NCI-H69 (cell line): ENCODE measurements around the gene CCDC195.
"Not testable (repeated sequence)": the region's sequence is repeated elsewhere in the genome, so short reads cannot be mapped to it uniquely, and the experiment has no call there.

Source experiments
- DNase-seq: peaks from one replicate; lab custom pipeline; 2025; lab: John Stamatoyannopoulos, UW

CCDC195 gene

DNA sequence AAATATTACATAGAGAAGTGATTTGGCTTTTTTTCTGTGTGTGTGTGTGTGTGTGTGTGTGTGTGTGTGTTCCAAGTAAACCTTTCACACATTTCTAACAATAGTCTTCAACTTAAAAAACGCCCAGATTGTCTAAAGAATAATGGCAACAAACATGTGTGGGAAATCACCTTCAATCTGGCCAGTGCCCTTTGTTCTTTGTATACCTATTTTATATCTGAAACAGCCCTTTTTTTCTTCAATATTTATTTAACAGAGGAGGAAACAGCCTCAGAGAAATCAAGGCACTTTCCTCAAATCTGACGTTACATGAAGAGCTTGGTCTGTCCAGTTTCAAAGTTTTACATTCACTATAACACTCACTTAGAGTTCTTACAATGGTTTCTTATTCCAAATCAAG lies 25.3 kb downstream of the CCDC195 start:
- no peak for DNase-seq

DNA sequence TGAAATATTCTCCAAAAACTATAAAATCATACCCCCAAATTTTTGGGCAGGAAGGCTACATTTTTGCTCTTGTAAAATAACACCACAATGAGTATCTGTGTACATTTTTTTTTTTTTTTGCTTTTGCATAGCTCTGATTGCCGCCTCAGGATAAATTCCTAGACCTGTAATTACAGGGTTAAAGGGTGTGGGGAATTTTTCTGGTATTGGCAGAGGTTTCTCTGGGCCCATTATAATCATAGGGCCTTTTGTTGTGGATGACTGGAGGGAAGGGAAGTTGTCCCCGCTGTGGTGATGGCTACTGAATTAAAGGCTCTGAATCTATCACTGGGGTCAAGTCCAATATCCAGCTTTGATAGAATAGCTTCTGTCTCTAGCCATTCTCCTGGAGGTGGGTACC lies 26.6 kb downstream of the CCDC195 start:
- peak; percentile 92 for DNase-seq

DNA sequence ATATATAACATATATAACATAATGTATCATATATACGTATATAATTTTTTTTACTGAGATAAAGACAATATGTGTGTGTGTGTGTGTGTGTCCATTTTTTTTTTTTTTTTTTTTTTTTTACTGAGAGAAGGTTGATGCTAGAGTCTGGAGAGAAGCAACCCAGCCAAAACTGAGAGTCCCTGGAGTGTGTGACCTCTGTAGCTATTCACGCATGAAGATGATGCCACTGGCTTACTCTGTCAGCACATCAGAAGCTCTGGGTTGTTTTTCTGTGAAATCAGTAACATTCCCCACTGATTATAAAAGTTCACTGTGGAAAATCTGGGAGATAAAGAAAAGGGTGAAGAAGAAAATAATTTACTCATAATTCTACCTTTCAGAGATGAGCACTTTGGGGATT lies 27.2 kb downstream of the CCDC195 start:
- DNase-seq: peak; percentile 4

DNA sequence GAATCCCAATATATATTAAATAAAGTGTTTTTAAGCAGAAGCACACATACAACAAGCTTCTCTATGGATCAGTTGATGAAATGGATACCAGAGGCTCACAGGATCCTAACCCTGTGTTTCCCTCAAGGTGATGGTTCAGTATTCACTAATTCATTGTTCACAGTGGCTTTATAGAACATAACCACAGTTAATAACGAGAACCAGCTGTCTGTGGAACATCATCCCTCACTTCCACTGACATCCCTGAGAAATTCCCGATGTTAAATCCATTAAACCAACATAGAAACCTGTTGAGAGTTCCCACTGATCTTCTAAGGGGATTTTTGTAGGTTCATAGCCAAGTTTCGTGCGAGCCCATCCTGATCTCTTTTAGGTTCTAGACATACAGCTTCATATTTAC lies 29.0 kb downstream of the CCDC195 start:
- DNase-seq: no peak

DNA sequence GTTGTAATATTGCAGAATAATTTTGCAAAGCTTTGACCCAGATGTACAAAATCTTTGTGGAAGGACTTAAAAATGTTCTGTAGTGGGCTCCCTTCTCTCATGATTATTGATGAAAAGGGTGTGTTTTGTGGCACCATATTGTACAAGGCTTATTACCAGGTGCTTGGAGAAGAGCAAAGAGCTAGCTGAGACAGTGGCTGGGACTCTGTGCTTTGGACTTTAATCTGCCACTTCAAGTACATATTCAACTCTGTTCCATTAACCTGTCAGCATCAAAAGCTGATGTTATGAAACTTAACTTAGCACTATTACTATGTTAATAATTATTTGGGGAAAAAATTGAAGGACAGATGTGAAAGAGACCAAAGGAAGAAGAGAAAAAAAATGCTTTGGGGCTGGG lies 31.0 kb downstream of the CCDC195 start:
- DNase-seq: no peak

DNA sequence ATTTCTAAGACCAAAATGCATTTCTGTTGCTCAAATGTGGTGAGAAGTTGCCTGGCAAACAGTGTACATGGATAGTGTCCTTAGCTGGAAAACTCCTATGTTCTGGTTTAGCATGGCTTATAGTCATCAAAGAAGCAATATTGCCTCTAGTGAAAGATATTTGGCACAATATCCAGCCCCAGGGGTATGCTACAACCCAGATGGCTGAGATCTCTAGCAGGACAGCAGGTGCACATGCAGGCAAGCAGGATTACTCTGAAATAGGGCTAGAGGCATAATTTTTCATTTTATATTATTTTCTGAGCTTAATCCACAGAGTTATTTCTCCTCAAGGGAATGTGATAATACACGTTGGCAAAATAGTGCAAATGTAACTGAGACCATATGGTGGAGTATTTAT lies 34.0 kb downstream of the CCDC195 start:
- DNase-seq: peak; percentile 53

DNA sequence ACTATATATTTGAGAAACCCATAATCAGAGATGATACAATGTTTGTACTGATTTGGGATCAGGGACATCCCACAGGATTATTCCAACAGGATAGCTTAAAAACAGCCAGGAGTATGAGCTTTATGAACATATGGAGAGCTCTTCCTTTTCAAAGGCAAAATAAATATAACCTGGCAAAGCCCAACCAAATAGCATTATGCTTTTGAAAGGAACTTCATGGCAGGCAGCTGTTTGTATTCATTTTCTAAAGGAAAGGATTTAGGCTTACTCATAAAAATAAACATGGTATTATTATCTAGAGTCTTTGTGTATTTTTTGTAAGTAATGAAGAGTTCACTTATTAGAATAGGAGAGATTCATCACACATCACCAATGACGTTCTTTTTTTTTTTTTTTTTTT lies 44.4 kb downstream of the CCDC195 start:
- DNase-seq: peak; percentile 66

DNA sequence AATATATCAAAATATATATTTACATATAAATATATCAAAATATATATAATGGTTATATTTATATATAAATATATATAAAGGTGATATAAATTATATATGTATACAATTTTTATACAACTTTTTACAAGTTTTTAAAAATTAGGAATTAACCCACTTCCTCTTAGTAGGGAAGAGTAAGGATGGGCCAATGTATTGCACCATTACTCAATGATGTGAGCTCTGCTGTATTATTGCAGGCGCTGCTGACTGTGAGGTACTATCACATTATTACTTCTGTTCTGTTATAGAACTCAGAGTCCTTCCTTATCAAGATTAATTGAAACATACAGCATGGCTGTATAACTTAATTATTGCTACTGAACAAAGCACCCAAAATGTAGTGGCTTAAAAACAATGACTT lies 46.0 kb downstream of the CCDC195 start:
- no peak for DNase-seq

DNA sequence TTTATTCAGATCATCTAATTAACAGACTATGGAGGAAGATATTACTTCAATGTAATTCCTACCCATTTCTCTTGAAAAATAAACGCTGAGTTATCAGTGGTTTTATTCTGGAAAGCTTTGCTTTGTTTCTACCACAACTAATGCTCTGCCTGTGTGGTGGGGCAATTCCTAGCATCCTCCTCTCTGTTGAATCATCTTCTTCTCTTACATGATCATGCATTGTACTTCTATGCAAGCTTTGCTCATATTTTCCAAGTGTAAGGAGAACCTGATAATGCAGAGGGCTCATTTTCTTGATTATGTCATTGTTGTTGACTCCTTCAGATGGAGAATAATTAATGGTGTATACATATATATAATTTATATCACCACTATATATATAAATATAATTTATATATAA lies 46.7 kb downstream of the CCDC195 start:
- DNase-seq: peak; percentile 5

DNA sequence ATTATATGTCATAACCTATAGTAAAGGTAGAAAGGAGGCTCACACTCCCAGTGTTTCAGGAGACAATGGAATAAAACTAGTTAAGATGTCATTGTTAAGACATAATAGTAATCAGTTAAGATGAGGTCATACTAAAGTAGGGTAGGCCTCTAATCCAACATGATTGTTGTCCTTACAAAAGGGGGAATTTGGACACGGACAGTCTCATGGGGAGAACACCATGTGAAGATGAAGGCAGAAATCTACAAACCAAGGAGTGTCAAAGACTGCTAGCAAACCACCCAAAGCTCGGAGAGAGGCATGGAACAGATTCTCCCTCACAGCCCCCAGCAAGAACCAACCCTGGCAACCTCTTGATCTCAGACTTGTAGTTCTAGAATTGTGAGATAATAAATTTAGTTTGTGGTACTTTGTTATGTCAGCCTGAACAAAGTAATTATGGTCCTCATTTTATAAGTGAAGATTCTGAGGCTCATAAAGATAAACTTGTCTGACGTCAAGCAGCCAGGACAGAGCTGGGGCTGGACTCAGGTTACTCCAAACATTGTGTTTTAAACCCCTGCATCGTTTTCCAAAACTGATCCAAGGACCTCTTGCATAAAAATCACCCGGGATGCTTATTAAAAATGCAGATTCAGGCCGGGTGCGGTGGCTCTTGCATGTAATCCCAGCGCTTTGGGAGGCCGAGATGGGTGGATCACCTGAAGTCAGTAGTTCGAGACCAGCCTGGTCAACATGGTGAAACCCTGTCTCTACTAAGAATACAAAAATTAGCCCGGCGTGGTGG lies 47.8 kb downstream of the CCDC195 start:
- peak; percentile 37 for DNase-seq

DNA sequence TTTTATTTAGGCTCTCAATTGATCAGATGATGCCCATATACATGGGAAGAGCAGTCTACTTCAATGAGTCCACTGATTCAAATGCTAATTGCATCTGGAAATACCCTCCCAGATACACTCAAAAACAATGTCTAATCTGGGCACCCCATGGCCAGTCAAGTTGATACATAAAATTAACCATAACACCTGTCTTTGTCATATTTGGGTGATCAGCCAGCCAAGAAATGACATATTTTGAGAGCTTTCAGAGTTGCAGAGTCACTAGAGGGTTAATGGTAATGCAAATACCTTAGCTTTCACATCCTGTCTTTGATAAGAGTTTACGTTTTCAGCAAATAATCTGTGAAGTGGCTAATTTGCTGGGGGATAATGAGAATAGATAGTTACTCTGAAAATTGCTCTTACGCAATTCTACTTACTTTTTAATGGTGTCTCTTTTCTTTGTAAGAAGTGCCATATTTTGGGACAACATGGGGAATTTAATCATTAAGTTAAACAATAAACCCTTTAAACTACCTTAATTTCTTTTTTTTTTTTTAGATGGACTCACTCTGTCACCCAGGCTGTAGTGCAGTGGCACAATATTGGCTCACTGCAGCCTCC lies 49.1 kb downstream of the CCDC195 start:
- DNase-seq: no peak

DNA sequence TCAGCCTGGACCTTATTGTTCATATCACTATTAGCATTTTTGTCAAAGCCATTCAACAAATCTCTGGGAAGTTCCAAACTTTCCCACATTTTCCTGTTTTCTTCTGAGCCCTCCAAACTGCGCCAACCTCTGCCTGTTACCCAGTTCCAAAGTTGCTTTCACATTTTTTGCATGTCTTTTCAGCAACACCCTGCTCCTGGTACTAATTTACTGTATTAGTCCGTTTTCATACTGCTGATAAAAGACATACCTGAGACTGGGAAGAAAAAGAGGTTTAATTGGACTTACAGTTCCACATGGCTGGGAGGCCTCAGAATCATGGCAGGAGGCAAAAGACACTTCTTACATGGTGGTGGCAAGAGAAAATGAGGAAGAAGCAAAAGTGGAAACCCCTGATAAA lies 52.8 kb downstream of the CCDC195 start:
- not testable (repeated sequence) for DNase-seq

DNA sequence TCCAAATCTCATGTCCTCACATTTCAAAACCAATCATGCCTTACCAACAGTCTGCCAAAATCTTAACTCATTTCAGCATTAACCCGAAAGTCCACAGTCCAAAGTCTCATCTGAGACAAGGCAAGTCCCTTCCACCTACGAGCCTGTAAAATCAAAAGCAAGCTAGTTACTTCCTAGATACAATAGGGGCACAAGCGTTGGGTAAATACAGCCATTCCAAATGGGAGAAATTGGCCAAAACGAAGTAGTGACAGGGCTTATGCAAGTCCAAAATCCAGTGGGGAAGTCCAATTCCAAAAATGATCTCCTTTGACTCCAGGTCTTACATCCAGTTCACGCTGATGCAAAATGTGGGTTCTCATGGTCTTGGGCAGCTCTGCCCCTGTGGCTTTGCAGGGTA lies 54.5 kb downstream of the CCDC195 start:
- DNase-seq: not testable (repeated sequence)

DNA sequence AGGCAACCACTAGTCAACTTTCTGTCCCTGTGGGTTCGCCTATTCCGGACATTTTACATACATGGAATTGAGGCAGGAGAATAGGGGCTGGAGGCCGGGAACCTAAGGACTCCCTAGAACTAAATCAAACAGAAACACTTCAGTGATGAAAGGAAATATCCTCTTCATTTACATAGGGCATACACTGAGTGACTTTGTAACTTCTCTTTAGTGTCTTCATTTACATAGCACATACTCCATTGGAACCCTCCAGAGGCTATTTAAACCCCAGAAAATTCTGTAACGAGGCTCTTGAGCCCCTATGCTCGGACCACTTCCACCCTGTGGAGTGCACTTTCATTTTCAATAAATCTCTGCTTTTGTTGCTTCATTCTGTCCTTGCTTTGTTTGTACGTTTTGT lies 56.5 kb downstream of the CCDC195 start:
- DNase-seq: no peak

DNA sequence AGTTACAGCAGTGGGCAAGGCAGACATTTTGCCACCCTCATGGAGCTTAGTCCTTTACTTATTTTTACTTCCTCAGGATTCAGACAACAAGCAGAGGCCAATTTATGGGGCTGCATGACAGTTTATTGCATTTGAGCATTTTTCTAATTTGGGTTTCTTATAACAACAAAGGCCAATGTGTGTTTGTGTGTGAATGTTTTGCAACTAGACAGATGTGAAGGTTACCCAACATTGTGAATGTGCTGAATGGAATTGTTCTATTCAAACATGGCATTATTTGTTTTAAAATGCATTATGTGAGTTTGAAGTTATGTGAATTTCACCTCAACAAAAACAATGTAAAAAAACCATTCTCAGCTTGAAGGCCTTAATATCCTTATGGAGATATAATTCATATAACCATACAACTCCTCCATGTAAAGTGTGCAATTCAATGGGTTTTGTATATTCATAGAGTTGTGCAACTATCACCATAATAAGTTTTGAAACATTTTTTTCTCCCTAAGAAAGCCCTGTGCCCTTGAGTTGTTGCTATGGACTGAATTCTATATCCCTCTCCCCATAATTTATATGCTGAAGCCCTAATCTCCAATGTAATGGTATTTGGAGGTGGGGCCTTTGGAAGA lies 57.3 kb downstream of the CCDC195 start:
- DNase-seq: no peak

DNA sequence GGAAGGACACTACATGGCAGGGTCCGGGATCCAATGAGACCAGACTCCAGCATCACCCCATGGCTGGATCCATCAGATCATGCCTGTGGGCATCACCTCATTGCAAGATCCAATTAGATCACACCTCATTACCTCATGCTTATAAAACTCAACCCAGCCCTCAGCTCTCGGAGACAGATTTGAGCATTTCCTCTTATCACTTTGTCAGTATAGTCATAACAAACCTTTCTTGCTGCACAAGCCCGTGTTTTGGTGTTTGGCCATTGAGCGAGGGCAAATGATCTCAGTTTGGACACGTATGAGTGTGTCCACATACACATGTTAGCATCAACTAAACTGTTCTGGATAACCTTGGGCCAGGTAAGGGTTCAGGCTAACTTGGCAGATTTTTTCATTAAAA lies 58.8 kb downstream of the CCDC195 start:
- DNase-seq: no peak

DNA sequence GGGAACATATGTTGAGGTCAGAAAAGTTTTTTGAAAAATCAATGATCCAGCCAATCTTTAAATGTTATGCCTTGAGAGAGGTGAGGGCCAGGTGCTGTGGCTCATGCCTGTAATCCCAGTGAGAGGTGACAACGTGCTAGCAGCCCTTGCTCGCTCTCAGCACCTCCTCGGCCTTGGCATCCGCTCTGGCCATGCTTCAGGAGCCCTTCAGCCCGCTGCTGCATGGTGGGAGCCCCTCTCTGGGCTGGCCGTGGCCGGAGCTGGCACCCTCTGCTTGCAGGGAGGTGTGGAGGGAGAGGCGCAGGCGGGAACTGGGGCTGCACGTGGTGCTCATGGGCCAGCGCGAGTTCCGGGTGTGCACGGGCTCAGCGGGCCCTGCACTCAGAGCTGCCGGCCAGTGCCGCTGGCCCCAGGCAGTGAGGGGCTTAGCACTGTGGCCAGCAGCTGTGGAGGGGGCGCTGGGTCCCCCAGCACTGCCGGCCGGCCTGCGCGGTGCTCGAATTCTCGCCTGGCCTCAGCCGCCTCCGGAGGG lies 61.1 kb downstream of the CCDC195 start:
- no peak for DNase-seq
